DND-41 (cell line): ENCODE data around the gene SYCE3.

ENCODE experiments used
- ATAC-seq: fragments of 200-7000 bp; cut with Tn5 transposase; 3 replicates; pipeline ENCODE4 v1.9.1; 2021; ENCODE audit warnings: low read depth; ENCODE audit not compliant: insufficient read depth
- DNase-seq: peaks from one replicate; pipeline ENCODE4 v3.0.0-alpha.2; 2020
- H2AFZ ChIP-seq: 2 replicates; pipeline ENCODE4 v1.6.0; 2012; ENCODE audit warnings: low read depth, low read length
- H3K27ac ChIP-seq: 2 replicates; pipeline ENCODE4 v1.5.1; 2012; ENCODE audit warnings: low read length, inconsistent platforms
- H3K27me3 ChIP-seq: fragments of 200-600 bp; sonication (generic); 2 replicates; pipeline ENCODE4 v1.6.0; 2012; ENCODE audit warnings: low read length, mild to moderate bottlenecking, inconsistent platforms; ENCODE audit not compliant: insufficient read depth, poor library complexity
- H3K36me3 ChIP-seq: 2 replicates; pipeline ENCODE4 v1.5.1; 2012; ENCODE audit warnings: low read length, inconsistent platforms; ENCODE audit not compliant: insufficient read depth
- H3K4me1 ChIP-seq: 2 replicates; pipeline ENCODE4 v1.5.1; 2012; ENCODE audit warnings: mild to moderate bottlenecking, low read length; ENCODE audit not compliant: insufficient read depth
- H3K4me2 ChIP-seq: 2 replicates; pipeline ENCODE4 v1.6.0; 2012; ENCODE audit warnings: mild to moderate bottlenecking, moderate library complexity, low read length, inconsistent platforms; ENCODE audit not compliant: insufficient read depth
- H3K4me3 ChIP-seq, 2 experiments: fragments of 200-600 bp in 1 of 2; shearing (Covaris generic) in 1 of 2; 2 replicates each; pipeline ENCODE4 v1.5.1; 2012 to 2016; ENCODE audit warnings: inconsistent platforms in 2 of 2, low read length in 2 of 2, mild to moderate bottlenecking in 2 of 2, low read depth in 1 of 2, moderate library complexity in 1 of 2
- H3K79me2 ChIP-seq: 2 replicates; pipeline ENCODE4 v1.6.0; 2012; ENCODE audit warnings: low read length, inconsistent platforms; ENCODE audit not compliant: insufficient read depth
- H3K9ac ChIP-seq: 2 replicates; pipeline ENCODE4 v1.6.0; 2012; ENCODE audit warnings: low read depth, mild to moderate bottlenecking, inconsistent platforms, low read length, moderate library complexity
- H3K9me3 ChIP-seq: 2 replicates; pipeline ENCODE4 v1.5.1; 2012; ENCODE audit warnings: low read length, moderate library complexity, mild to moderate bottlenecking, inconsistent platforms; ENCODE audit not compliant: insufficient read depth, severe bottlenecking
- H4K20me1 ChIP-seq: 2 replicates; pipeline ENCODE4 v1.6.0; 2012; ENCODE audit warnings: low read length; ENCODE audit not compliant: insufficient read depth
- EZH2 ChIP-seq: IDR thresholded peaks from 3 replicates; pipeline ENCODE4 v1.6.1; 2012; ENCODE audit warnings: borderline replicate concordance, low read depth, mild to moderate bottlenecking, moderate library complexity, low read length, inconsistent platforms; ENCODE audit not compliant: severe bottlenecking
- TF ChIP-seq, protein P1 (sequence below): IDR thresholded peaks from 2 replicates; pipeline ENCODE4 v1.5.1; 2012; ENCODE audit warnings: borderline replicate concordance, low read length, moderate library complexity, mild to moderate bottlenecking; ENCODE audit not compliant: poor library complexity, severe bottlenecking; ENCODE audit errors: extremely low read depth

SYCE3 gene

DNA sequence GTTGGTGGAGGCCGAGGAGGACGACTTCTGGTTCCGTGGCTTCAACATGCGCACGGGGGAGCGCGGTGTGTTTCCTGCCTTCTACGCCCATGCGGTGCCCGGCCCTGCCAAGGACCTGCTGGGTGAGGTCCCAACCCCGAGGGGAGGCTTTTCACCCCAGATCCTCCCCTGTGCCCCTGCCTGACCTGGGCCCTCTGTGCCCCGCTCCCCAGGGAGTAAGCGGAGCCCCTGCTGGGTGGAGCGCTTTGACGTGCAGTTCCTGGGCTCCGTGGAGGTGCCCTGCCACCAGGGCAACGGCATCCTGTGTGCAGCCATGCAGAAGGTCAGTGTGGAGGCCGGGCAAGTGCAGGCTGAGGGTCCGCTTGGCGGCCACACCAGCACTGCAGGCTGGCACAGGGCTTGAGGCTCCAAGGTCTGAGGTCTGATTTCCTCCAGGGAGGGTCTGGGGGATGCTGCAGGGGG is 42.9 kb upstream of the SYCE3 start:
- H2AFZ ChIP-seq: no peak overlapping the region
- no peak overlapping the region for H3K27ac ChIP-seq
- no peaks in the 10 kb centered on the region; the same call in 1 of the 2 replicates for H4K20me1 ChIP-seq
- H3K27me3 ChIP-seq: no peaks in the 10 kb centered on the region
- TF ChIP-seq, protein P1, sequence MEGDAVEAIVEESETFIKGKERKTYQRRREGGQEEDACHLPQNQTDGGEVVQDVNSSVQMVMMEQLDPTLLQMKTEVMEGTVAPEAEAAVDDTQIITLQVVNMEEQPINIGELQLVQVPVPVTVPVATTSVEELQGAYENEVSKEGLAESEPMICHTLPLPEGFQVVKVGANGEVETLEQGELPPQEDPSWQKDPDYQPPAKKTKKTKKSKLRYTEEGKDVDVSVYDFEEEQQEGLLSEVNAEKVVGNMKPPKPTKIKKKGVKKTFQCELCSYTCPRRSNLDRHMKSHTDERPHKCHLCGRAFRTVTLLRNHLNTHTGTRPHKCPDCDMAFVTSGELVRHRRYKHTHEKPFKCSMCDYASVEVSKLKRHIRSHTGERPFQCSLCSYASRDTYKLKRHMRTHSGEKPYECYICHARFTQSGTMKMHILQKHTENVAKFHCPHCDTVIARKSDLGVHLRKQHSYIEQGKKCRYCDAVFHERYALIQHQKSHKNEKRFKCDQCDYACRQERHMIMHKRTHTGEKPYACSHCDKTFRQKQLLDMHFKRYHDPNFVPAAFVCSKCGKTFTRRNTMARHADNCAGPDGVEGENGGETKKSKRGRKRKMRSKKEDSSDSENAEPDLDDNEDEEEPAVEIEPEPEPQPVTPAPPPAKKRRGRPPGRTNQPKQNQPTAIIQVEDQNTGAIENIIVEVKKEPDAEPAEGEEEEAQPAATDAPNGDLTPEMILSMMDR: no peak
- no peak for TF ChIP-seq EZH2
- no peak overlapping the region for H3K9ac ChIP-seq
- H3K36me3 ChIP-seq: no peaks in the 10 kb centered on the region
- ATAC-seq: no peak
- H3K9me3 ChIP-seq: no peaks in the 10 kb centered on the region
- DNase-seq: no peak
- H3K4me3 ChIP-seq: no peak overlapping the region
- H3K4me1 ChIP-seq: no peaks in the 10 kb centered on the region
- H3K79me2 ChIP-seq: no peaks in the 10 kb centered on the region
- H3K4me2 ChIP-seq: no peak overlapping the region

DNA sequence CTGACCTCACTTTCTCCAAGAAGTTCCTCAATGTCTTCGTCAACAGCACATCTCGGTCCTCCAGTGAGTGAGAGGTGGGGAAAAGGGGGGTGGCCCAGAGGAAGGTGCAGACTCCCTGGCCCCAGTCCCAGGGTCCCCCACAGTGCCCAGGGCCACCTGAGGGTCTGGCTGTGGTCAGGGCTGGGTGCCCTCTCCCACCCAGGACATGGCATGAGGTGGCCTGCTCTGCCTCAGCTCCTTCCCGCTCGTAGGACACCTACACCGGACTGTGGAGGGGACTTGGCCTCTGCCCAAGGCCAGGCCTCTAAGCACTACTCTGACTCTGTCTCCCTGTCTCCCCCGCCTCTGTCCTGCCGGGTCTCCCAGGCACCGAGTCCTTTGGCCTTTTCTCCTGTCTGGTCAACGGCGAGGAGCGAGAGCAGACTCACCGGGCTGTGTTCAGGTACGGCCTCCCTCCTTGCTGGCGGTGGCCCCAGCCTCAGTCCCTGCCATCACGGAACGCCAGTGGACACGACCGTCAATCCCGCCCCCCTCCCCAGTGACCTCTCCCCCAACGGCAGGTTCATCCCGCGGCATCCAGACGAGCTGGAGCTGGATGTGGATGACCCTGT is 42.4 kb upstream of the SYCE3 start:
- Histone ChIP-seq H2AFZ (no peak overlapping the region), H3K9me3 (no peaks in the 10 kb centered on the region), H3K79me2 (no peaks in the 10 kb centered on the region), H4K20me1 (no peaks in the 10 kb centered on the region; the same call in 1 of the 2 replicates), H3K36me3 (no peaks in the 10 kb centered on the region), H3K4me1 (no peaks in the 10 kb centered on the region), H3K4me3 (no peak overlapping the region), H3K27me3 (no peaks in the 10 kb centered on the region), H3K27ac (no peak overlapping the region), H3K9ac (no peak overlapping the region), H3K4me2 (no peak overlapping the region)
- no peak for TF ChIP-seq EZH2
- TF ChIP-seq, protein P1: no peak
- DNase-seq: no peak
- no peak for ATAC-seq

DNA sequence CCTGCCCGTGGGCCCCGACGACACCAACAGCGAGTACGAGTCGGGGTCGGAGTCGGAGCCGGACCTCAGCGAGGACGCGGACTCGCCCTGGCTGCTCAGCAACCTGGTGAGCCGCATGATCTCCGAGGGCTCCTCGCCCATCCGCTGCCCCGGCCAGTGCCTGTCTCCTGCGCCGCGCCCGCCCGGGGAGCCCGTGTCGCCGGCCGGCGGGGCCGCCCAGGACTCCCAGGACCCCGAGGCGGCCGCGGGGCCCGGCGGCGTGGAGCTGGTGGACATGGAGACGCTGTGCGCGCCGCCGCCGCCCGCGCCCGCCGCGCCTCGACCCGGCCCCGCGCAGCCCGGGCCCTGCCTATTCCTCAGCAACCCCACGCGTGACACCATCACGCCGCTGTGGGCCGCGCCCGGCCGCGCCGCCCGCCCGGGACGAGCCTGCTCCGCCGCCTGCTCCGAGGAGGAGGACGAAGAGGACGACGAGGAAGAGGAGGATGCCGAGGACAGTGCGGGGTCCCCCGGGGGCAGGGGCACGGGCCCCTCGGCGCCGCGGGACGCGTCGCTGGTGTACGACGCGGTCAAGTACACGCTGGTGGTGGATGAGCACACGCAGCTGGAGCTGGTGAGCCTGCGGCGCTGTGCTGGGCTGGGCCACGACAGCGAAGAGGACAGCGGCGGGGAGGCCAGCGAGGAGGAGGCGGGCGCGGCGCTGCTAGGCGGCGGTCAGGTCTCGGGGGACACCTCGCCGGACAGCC is 41.7 kb upstream of the SYCE3 start:
- no peak overlapping the region for H2AFZ ChIP-seq
- H3K4me3 ChIP-seq: no peak overlapping the region
- no peaks in the 10 kb centered on the region for H3K27me3 ChIP-seq
- DNase-seq (no peak), ATAC-seq (no peak)
- no peak overlapping the region for H3K27ac ChIP-seq
- no peak overlapping the region for H3K9ac ChIP-seq
- no peaks in the 10 kb centered on the region for H3K4me1 ChIP-seq
- TF ChIP-seq, protein P1: no peak
- TF ChIP-seq EZH2: no peak
- H3K36me3 ChIP-seq: no peaks in the 10 kb centered on the region
- no peaks in the 10 kb centered on the region for H3K9me3 ChIP-seq
- H3K4me2 ChIP-seq: no peak overlapping the region
- no peaks in the 10 kb centered on the region for H3K79me2 ChIP-seq
- H4K20me1 ChIP-seq: no peaks in the 10 kb centered on the region; the same call in 1 of the 2 replicates
